Measurements from ENCODE around the gene ANK2.
"Not testable (repeated sequence)": the region's sequence is repeated elsewhere in the genome, so short reads cannot be mapped to it uniquely, and the experiment has no call there.

The ANK2 gene

DNA sequence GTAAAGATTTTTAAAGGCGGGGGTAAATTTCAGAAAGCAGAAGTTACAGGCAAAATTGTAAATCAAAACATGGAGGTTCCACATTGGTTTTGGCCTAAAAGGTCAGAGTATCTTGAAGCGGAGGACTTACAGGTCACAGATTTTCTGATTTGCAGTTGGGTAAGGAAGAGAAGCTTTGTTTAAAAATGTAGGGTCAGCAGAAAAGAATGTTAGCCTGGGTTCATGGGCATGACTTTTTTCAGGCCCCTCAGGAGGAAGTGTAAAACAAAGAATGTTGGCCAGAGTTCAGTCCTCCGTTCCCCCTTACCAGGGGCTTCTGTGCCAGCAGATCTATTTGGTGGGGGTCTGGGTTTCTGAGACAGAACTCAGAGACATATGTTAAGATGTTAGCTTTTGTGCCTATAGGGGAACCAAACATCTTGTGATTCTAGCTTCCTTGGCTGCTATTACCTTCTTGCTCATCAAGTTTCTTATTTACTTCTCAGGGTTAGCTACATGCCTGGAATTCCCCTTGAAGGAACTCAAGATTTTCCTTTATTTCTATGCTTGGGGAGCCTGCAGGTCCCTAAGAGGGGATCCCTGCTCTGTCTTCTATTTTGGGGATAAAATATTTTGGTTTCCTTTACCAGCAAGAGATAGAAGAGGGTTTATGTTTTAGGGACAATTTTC lies 160.3 kb downstream of the ANK2 start:
- DNase-seq (ENCODE audit: low read depth), result no peak

DNA sequence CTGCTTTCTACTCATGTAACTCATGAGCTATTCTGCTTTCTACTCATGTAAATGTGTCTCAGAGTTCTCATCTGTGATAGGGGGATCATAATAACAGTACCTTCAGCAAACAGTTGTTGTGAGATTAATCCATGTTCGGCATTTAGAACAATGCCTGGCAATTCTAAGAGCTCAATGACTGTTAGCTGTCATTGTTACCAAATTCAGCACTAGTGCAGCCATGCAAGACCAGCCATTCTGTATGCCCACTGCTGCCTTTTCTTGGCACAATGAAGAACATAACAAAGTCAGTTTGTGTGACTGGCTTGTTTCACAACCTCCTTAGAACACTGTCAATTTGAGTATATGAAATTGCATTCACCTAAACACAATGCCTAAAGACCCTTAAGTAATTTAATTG lies 163.2 kb downstream of the ANK2 start:
- no peak for DNase-seq (ENCODE audit: low read depth)

DNA sequence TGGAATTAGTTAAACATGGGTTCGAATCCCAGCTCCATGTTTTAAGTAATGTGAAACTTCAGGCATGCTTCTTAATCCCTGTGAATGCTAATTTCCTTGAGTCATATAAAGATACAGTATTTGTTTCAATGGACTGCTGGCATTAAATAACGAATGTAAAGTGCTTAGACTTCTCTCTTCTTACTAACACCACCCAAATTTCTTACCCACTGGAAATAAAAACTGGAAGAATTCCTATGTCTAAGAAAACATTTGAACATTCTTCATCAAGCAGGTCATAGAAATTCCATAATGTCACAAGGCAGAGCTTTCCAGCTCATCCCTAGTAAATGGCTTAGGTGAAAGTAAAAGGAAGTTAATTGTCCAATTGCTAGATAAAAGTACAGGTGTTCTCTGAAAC lies 172.5 kb downstream of the ANK2 start:
- no peak for DNase-seq (ENCODE audit: low read depth)

- DNase-seq (ENCODE audit: low read depth), result no peak
Observed at GRCh38 chr4:113222471-113222870, 173.0 kb downstream of the ANK2 start.

DNA sequence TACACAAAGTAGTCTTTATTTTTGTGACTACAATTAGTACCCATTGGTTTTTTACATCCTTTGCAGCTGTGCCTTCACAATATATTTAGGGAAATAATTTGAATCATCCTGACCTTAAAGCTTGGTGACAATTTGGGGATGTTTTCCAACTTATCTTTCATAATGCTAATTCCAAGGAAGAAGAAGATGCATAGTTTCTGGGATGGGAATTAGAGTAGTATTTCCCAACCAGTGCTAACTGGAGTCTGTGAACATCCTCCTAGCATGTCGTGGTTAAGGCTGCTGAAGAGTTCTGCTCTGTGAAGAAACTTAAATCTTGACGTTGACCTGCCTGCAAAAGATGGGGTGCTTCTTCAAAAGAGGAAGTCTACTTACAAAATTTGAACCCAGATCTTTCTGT lies 173.5 kb downstream of the ANK2 start:
- no peak for DNase-seq (ENCODE audit: low read depth)

DNA sequence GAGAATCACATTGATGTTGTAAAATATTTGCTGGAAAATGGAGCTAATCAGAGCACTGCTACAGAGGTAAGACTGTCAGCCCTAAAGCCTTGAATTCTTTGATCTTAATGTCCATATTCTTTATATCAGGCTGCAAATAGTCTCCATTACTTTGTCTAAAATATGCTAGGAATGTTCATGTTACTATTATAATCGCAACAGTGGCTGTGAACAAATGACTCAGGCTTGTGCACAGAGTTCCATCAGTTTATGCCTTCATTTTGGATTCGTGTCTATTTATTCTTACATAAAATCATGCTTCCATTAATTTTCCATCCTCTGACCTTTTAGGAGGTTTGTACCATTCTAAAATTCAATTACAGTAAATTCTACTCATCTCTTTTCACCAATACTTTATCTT lies 182.7 kb downstream of the ANK2 start:
- no peak for DNase-seq (ENCODE audit: low read depth)

DNA sequence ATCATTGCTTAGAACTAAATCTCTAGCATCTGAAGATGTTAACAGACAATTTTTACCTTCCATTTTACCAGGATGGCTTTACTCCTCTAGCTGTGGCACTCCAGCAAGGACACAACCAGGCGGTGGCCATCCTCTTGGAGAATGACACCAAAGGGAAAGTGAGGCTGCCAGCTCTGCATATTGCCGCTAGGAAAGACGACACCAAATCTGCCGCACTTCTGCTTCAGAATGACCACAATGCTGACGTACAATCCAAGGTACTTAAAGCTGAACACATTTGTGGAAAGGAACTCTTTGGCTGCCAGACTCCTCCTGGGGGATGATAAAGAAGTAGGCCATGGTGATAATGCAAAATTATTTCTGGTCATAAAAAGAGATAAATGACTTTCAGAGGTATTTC lies 187.5 kb downstream of the ANK2 start:
- no peak for DNase-seq (ENCODE audit: low read depth)

- no peak for DNase-seq (ENCODE audit: low read depth)
Observed at GRCh38 chr4:113243312-113243711, 193.9 kb downstream of the ANK2 start.

DNA sequence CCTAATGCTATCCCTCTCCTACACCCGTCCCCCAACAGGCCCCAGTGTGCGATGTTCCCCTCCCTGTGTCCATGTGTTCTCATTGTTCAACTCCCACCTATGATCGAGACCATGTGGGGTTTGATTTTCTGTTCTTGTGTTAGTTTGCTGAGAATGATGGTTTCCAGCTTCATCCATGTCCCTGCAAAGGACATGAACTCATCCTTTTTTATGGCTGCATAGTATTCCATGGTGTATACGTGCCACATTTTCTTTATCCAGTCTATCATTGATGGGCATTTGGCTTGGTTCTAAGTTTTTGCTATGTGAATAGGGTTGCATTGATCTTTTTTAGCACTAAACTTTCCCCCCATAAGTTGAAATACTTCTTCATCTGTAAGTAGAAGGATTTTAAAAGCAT lies 195.3 kb downstream of the ANK2 start:
- DNase-seq (ENCODE audit: low read depth), result not testable (repeated sequence)

- no peak for DNase-seq (ENCODE audit: low read depth)
Observed at GRCh38 chr4:113248320-113248719, 198.9 kb downstream of the ANK2 start.

- no peak for DNase-seq (ENCODE audit: low read depth)
Observed at GRCh38 chr4:113255628-113256027, 206.2 kb downstream of the ANK2 start.

DNA sequence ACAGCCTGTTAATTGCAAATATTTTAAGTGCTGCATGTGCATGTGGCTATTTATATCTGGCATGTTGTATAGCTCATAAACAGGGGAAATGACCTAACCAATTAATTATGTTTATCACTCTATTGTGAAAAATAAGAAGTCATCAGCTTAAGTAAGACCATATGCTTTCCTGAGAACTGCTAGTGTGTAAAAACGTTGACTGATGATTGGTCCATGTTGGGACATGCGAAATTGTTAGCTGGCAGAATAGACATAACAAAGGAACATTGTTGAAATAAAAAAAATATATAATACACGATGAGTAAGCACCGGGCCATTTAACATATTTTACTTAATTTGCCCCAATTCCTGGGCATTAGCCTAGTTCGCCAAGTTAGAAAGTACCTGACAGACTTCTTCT lies 207.5 kb downstream of the ANK2 start:
- DNase-seq (ENCODE audit: low read depth), result no peak

DNA sequence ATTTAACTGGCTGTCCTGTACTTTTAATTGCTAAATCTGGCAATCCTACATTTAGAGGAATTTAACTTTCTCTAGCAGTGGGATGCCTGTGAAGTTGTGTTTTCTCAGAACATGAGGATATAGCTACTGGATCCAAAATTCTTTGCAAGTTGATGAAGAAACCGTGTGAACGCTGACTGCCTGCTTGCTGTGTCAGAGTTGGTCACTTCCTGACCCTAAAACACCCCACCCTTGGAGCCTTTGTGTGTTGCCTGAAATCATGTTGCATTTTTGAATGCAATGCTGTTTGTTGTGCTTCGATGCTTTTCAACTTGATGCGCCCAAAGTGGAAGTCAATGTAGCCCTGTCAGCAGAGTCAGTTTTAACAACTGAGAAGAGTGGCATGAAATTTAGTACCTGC lies 211.2 kb downstream of the ANK2 start:
- DNase-seq (ENCODE audit: low read depth), result no peak

DNA sequence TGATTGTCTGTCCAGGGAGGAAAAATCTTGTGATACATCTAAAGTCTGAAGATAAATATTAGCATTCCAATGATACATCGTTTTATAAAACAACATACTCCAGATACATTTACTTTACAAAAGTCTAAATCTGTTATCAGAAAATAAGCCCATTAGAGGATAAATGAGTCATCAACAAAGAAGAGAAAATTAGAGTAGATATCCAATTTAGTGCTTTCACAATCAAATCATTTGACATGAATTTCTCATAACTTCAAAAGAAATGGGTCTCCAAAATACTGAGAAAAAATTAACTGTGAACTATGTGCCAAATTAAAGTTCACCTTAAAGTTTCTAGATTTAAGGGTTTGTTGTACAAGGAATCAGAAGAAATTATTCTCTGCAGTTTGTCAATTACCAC lies 213.8 kb downstream of the ANK2 start:
- no peak for DNase-seq (ENCODE audit: low read depth)

GRCh38 chr4:113270520-113271319 lies 221.3 kb downstream of the ANK2 start:
- no peak for DNase-seq (ENCODE audit: low read depth)

DNA sequence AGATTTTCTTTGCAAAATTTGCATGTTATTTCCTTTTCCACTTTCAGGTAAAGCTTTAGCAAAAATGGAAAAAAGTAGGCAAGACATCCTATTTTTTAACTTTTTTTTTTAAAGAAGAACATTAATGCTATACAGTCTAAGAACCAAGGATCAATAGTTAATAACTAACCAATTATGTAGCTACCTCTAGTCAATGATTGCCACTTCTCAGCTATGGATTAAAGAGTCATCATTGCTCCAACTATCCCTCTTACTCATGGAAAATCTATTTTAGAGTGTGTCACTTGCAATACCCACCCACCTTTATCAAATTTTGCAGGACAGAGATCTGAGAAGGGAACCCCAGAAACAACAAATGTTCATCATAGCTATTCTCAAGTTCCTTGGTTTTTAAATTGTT lies 223.1 kb downstream of the ANK2 start:
- no peak for DNase-seq (ENCODE audit: low read depth)

GRCh38 chr4:113273721-113274220 lies 224.3 kb downstream of the ANK2 start:
- DNase-seq (ENCODE audit: low read depth), result no peak

GRCh38 chr4:113276464-113277170 lies 227.2 kb downstream of the ANK2 start:
- no peak for DNase-seq (ENCODE audit: low read depth)

DNA sequence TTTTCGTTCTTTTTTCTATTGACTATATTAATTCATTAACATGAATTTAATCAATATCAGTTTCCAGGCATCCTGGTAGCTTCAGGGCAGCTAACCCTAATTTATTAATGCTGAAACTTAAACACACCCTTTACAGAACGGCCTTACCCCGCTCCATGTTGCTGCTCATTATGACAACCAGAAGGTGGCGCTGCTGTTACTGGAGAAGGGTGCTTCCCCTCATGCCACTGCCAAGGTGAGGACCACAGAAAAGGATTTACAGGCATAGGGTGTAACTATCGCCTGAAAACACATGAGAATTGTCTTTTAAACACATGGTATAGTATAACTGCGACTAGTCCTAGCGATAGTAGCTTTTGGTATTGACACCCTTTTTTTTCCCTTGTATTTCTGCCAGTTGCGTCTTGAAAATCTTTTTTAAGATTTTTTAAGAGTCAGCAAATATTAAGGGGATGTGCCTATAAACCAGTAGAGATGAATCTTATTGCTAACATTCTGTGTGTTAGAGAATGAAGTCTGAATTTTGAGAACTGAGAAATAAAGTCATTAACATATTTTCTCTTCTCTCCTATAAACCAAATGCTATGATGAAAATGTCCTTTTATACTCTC lies 229.0 kb downstream of the ANK2 start:
- DNase-seq (ENCODE audit: low read depth), result peak; percentile 56

GRCh38 chr4:113285501-113285900 lies 236.0 kb downstream of the ANK2 start:
- DNase-seq (ENCODE audit: low read depth), result no peak

DNA sequence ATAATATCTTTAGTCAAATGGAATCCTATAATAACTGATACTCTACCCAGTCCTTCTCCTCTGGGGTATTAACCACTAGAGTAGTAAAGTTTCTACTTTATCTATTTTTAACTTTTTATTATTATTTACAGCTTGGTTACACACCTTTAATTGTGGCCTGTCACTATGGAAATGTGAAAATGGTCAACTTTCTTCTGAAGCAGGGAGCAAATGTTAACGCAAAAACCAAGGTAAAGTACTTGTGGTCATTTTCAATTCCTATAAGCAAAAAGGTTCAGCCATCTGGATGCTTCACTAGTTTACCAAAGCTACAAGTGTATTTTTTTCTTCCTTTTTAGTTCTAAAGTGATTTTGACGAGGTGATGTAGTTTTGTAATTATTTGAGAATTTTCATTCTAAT lies 238.8 kb downstream of the ANK2 start:
- DNase-seq (ENCODE audit: low read depth), result no peak

GRCh38 chr4:113288696-113289095 lies 239.2 kb downstream of the ANK2 start:
- DNase-seq (ENCODE audit: low read depth), result no peak

DNA sequence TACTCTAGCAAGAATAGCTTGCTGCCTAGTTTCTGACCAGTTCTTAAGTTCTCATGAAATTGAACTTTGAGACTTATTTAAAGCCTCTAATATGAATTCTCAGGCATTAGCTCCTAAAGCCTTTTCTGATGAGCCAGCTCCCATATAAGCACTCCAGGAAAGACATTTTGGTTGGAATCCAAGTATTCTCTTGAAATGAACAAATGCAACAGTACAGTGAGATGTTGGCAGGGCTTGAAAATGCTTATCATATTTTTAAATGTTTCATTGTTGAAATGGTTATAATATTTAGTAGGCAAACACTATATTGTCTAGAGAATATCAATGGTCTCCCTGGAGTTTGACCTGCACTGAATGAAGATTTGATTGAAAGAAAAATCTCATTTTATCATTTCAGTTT lies 240.3 kb downstream of the ANK2 start:
- no peak for DNase-seq (ENCODE audit: low read depth)
